Neutrophil (primary cell): ENCODE data around the gene FXYD3.

ENCODE experiments used
- H3K27ac ChIP-seq: fragments of 200-600 bp; sonication (generic); 2 replicates; pipeline ENCODE4 v1.5.1; 2016; ENCODE audit warnings: mild to moderate bottlenecking, moderate library complexity
- H3K27me3 ChIP-seq: fragments of 200-600 bp; sonication (generic); 2 replicates; pipeline ENCODE4 v1.6.0; 2016; ENCODE audit warnings: mild to moderate bottlenecking
- H3K36me3 ChIP-seq: fragments of 200-600 bp; sonication (generic); 2 replicates; pipeline ENCODE4 v1.5.1; 2017
- H3K4me1 ChIP-seq, 2 experiments: fragments of 200-600 bp in 1 of 2; sonication (generic) in 1 of 2; 1 replicate in 1 of 2; 2 replicates in 1 of 2; pipeline versions ENCODE4 v1.5.1 to v1.6.1; 2013 to 2016; ENCODE audit warnings: low read depth in 1 of 2, low read length in 1 of 2, mild to moderate bottlenecking in 1 of 2, moderate library complexity in 1 of 2; ENCODE audit not compliant: control insufficient read depth in 1 of 2, insufficient read depth in 1 of 2
- H3K4me3 ChIP-seq, 2 experiments: fragments of 200-600 bp in 1 of 2; sonication (generic) in 1 of 2; 1 replicate in 1 of 2; 2 replicates in 1 of 2; pipeline ENCODE4 v1.5.1; 2013 to 2016; ENCODE audit warnings: low read depth in 1 of 2, low read length in 1 of 2, mild to moderate bottlenecking in 1 of 2, moderate library complexity in 1 of 2
- H3K9me3 ChIP-seq: fragments of 200-600 bp; sonication (generic); 2 replicates; pipeline ENCODE4 v1.5.1; 2016
- TF ChIP-seq, protein P1 (sequence below): fragments of 200-600 bp; sonication (generic); IDR thresholded peaks from 2 replicates; pipeline ENCODE4 v1.5.1; 2016; ENCODE audit warnings: antibody characterized with exemption

Gene FXYD3

DNA sequence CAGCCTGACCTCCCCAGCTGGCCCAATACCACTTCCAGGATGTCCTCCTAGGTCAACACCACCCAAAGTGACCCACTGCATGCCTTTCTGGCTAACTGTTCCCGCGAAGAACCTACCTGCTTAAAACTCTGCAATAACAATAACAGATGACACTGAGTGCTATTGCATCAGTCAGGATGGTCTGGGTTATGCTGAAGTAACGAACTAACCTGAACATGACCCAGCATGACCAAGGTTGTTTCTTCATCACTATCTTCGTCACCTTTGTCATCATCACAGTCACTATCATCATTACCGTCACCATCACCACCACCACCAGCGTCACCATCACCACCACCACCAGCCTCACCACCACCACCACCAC lies 10.6 kb upstream of the FXYD3 start:
- Histone ChIP-seq H3K9me3 (no peaks in the 10 kb centered on the region), H3K27me3 (peaks cover 9% of the 10 kb centered on the region), H3K27ac (no peak overlapping the region), H3K4me1 (no peaks in the 10 kb centered on the region), H3K4me3 (no peak overlapping the region), H3K36me3 (no peaks in the 10 kb centered on the region)
- TF ChIP-seq, protein P1, sequence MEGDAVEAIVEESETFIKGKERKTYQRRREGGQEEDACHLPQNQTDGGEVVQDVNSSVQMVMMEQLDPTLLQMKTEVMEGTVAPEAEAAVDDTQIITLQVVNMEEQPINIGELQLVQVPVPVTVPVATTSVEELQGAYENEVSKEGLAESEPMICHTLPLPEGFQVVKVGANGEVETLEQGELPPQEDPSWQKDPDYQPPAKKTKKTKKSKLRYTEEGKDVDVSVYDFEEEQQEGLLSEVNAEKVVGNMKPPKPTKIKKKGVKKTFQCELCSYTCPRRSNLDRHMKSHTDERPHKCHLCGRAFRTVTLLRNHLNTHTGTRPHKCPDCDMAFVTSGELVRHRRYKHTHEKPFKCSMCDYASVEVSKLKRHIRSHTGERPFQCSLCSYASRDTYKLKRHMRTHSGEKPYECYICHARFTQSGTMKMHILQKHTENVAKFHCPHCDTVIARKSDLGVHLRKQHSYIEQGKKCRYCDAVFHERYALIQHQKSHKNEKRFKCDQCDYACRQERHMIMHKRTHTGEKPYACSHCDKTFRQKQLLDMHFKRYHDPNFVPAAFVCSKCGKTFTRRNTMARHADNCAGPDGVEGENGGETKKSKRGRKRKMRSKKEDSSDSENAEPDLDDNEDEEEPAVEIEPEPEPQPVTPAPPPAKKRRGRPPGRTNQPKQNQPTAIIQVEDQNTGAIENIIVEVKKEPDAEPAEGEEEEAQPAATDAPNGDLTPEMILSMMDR, result no peak

DNA sequence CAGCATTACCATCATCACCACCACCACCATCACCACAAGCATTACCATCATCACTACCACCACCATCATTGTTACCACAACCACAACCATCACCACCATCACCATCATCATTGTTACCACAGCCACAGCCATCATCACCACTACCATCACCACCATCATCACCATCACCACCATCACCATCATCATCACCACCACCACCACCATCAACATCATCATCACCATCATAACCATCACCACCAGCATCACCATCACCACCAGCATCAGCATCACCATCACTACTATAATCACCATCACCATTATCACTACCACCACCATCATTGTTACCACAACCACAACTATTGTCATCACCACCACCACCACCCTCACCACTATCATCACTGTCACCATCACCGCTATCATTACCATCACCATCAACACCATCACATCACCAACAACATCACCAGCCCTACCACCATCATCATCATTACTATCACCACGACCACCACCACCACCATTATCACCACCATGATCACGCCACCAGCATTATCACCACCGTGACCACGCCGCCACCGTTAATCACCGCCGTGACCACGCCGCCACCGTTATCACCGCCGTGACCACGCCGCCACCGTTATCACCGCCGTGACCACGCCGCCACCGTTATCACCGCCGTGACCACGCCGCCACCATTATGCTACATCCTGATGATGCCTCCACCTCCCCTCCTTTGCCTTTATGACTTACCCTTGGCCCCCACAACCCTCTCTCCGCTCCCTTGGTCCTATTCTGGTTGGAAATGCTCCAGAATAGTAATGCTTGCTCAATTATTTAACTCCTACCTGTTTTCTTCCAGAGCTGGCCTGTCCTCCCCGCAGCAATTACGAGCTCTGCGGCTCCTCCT lies 10.0 kb upstream of the FXYD3 start:
- TF ChIP-seq, protein P1, result no peak
- H3K9me3 ChIP-seq, result no peaks in the 10 kb centered on the region
- no peaks in the 10 kb centered on the region for H3K36me3 ChIP-seq
- no peak overlapping the region for H3K27ac ChIP-seq
- no peak overlapping the region for H3K4me3 ChIP-seq
- H3K27me3 ChIP-seq, result peaks cover 13% of the 10 kb centered on the region
- no peaks in the 10 kb centered on the region for H3K4me1 ChIP-seq

DNA sequence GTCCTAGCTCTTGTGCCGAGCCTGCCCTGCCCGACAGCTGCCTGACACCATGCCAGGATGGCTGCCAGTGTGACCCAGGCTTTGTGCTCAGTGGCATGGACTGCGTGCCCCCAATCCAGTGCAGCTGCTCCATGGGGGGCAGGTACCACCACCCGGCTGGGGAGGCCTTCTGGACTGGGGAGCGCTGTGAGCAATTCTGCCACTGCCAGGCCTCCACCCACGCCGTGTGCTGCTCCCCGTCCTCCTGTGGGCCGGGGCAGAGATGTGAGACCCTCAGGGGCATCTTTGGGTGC lies 9.4 kb upstream of the FXYD3 start:
- Histone ChIP-seq H3K9me3 (no peaks in the 10 kb centered on the region), H3K36me3 (no peaks in the 10 kb centered on the region), H3K27ac (no peak overlapping the region), H3K4me1 (no peaks in the 10 kb centered on the region), H3K27me3 (peaks cover 13% of the 10 kb centered on the region), H3K4me3 (no peak overlapping the region)
- TF ChIP-seq, protein P1, result no peak

DNA sequence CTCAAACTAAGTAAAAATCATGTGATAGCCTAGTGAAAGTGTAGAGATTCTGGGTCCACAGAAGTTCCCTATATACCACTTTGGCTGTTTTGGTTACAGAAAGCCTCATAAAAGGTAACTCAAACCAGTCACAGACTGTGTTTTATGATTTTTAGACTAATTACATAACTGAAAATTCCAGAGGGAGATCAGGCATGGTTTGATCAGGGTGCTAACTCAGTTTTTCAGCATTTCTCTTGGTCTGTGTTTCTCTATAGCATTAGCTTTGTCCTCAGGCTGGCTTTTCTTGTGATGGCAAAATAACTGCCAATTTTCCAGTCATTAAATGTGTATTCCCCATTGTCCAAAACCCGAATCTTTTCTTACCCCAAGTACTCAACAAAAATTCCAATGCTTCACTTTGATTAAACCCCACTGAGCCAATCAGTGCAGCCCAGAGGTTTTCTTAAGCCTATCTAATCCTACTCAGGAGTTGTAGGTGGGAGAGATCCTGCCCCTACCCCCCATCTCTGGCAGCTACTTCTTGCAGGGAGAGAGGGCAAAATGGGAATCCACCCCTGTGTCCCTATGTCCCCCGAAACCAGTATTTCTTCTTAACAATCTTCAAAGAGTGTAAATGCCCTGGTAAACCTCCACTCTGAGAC lies 8.6 kb upstream of the FXYD3 start:
- H3K36me3 ChIP-seq, result no peaks in the 10 kb centered on the region
- H3K9me3 ChIP-seq, result no peaks in the 10 kb centered on the region
- H3K4me3 ChIP-seq, result no peak overlapping the region
- TF ChIP-seq, protein P1, result no peak
- H3K27me3 ChIP-seq, result peaks cover 13% of the 10 kb centered on the region
- no peak overlapping the region for H3K27ac ChIP-seq
- no peaks in the 10 kb centered on the region for H3K4me1 ChIP-seq

DNA sequence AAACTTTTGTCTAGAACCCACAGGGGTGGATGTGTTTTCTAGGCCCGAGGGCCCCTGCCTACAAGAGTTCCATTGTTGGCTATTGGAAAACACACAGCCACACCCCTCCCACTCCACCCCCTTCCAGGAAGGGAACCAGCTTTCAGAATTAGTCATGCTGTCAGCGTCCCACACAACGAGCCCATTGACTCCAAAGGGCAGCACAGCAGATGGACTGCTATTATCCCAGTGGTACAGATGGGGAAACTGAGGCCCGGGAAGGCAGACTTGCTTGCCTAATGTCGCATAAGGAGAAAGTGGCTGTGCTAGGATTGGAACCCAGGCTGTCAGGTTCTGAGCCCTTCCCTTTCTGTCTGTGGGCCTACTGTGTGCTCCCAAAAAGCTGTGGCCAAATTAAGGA lies 8.1 kb upstream of the FXYD3 start:
- Histone ChIP-seq H3K4me3 (no peak overlapping the region), H3K9me3 (no peaks in the 10 kb centered on the region), H3K4me1 (no peaks in the 10 kb centered on the region), H3K27ac (no peak overlapping the region), H3K36me3 (no peaks in the 10 kb centered on the region), H3K27me3 (peaks cover 13% of the 10 kb centered on the region)
- TF ChIP-seq, protein P1, result no peak
